Urothelium cell line (cell line): ENCODE measurements around the gene GCFC2.
A peak's percentile ranks its signal among the peaks of the same experiment; 100 is the strongest.

Source experiments
- DNase-seq: peaks from one replicate; pipeline ENCODE4 v3.0.0; 2011; ENCODE audit warnings: low spot score, mixed read lengths
- FAIRE-seq: peaks from 2 replicates; lab custom pipeline; 2011; peaks lifted over from hg19 to GRCh38; lab: Jason Lieb, UNC

GCFC2 gene

GRCh38 chr2:75632091-75632701 lies 78.5 kb downstream of the GCFC2 start:
- no peak for DNase-seq
- FAIRE-seq, result no peak

GRCh38 chr2:75627902-75628504 lies 82.7 kb downstream of the GCFC2 start:
- FAIRE-seq (peak; percentile 78), DNase-seq (peak; percentile 83)

GRCh38 chr2:75622929-75623328 lies 87.8 kb downstream of the GCFC2 start:
- FAIRE-seq, result no peak
- no peak for DNase-seq

GRCh38 chr2:75622500-75622899 lies 88.2 kb downstream of the GCFC2 start:
- FAIRE-seq, result no peak
- DNase-seq, result no peak

- DNase-seq, result no peak
- FAIRE-seq, result no peak
Measured at GRCh38 chr2:75621228-75621627, 89.5 kb downstream of the GCFC2 start.

- FAIRE-seq, result no peak
- peak; percentile 26 for DNase-seq
Measured at GRCh38 chr2:75619956-75620740, 90.6 kb downstream of the GCFC2 start.

GRCh38 chr2:75616933-75617332 lies 93.8 kb downstream of the GCFC2 start:
- FAIRE-seq (no peak), DNase-seq (no peak)

- FAIRE-seq, result no peak
- DNase-seq, result no peak
Measured at GRCh38 chr2:75616406-75616805, 94.3 kb downstream of the GCFC2 start.

- DNase-seq, result no peak
- FAIRE-seq, result no peak
Measured at GRCh38 chr2:75614162-75614651, 96.5 kb downstream of the GCFC2 start.

- DNase-seq, result no peak
- no peak for FAIRE-seq
Measured at GRCh38 chr2:75612862-75613243, 97.9 kb downstream of the GCFC2 start.
